ENCODE measurements around the gene APC2. TPM values are rescaled to one million over a fixed set of nuclear protein-coding genes. Genes with fewer than 3 reads are reported as not detected.

Gene APC2
- total RNA-seq, 1 experiment from 2014 or later: 0.68 TPM

GRCh38 chr19:1450735-1451731, 1.1 kb downstream of the APC2 start:
- no peaks in the 10 kb centered on the region for H4K20me1 ChIP-seq (ENCODE audit: control insufficient read depth, insufficient read depth, insufficient read length)
- no CpG with 5 or more reads among the region's 22 CpGs for WGBS (ENCODE audit: extremely low coverage, insufficient read length, low lambda C conversion rate)
- Mint-ChIP-seq H3K4me3 (peak overlapping the region; percentile 39 to 74), H3K4me1 (peaks cover 13 to 47% of the 10 kb centered on the region in 2 experiments), H3K27ac (peak overlapping the region in 2 of 3 experiments; percentile 29 to 58; a peak in 2 of 7 replicates), H3K9me3 (no peaks in the 10 kb centered on the region; a peak in 1 of 5 replicates), H3K36me3 (ENCODE audit: insufficient read depth in 1 of 3, low read depth in 3 of 3) (peaks cover 0 to 2% (median 0%) of the 10 kb centered on the region in 3 experiments; a peak in 1 of 7 replicates), H3K27me3 (ENCODE audit: low read depth) (peaks cover 92% of the 10 kb centered on the region)
- no peak overlapping the region for H2BK20ac ChIP-seq (ENCODE audit: low read depth, low read length, poor library complexity, severe bottlenecking)
- H3K79me1 ChIP-seq (ENCODE audit: insufficient read depth, low read depth, low read length, poor library complexity, severe bottlenecking): no peaks in the 10 kb centered on the region
- H3K23ac ChIP-seq (ENCODE audit: insufficient read length, low read depth, low read length): no peak overlapping the region
- no peaks in the 10 kb centered on the region; the same call in 1 of the 2 replicates for H3K4me1 ChIP-seq (ENCODE audit: insufficient read depth, low read length)
- no peak overlapping the region for H4K5ac ChIP-seq (ENCODE audit: insufficient read length, low read depth, low read length)
- H3T11ph ChIP-seq (ENCODE audit: low read length): no peak overlapping the region
- no peaks in the 10 kb centered on the region for H3K79me2 ChIP-seq (ENCODE audit: insufficient read depth, low read length)
- no peak overlapping the region for H3K14ac ChIP-seq (ENCODE audit: insufficient read depth, low read length)
- peaks cover 24% of the 10 kb centered on the region; the same call in 1 of the 2 replicates for H3K27me3 ChIP-seq (ENCODE audit: insufficient read depth, low read length)
- no peak overlapping the region for H2BK12ac ChIP-seq (ENCODE audit: insufficient read length, low read depth, low read length)
- no peak for TF ChIP-seq CTCF (conservative IDR thresholded peaks at IDR 0.05)
- no peak overlapping the region for H4K91ac ChIP-seq (ENCODE audit: insufficient read length, low read depth, low read length)
- no peak overlapping the region for H4K8ac ChIP-seq (replicated peaks; ENCODE audit: insufficient read length, low read depth, low read length)
- DNase-seq: no peak
- H2BK15ac ChIP-seq (ENCODE audit: low read depth, low read length): no peak overlapping the region
- no peak overlapping the region for H2BK120ac ChIP-seq (ENCODE audit: low read depth, low read length, poor library complexity, severe bottlenecking)
- H2BK5ac ChIP-seq (ENCODE audit: insufficient read length, low read length): no peak overlapping the region
- no peak overlapping the region for H2AK5ac ChIP-seq (ENCODE audit: insufficient read length, low read length)
- peaks cover 15% of the 10 kb centered on the region for H3K23me2 ChIP-seq (ENCODE audit: insufficient read length, low read depth, low read length, poor library complexity, severe bottlenecking)
- no peak overlapping the region for H3K4ac ChIP-seq (ENCODE audit: low read depth, low read length)
- H3K56ac ChIP-seq (ENCODE audit: insufficient read length, low read depth, low read length): no peak overlapping the region
- H3K27ac ChIP-seq (ENCODE audit: insufficient read length, low read depth, low read length): no peak overlapping the region
- H2AFZ ChIP-seq (ENCODE audit: low read length): no peak overlapping the region
- no peak overlapping the region for H3K4me2 ChIP-seq (ENCODE audit: insufficient read depth, insufficient read length, low read length)
- no peaks in the 10 kb centered on the region for H3K9me3 ChIP-seq (ENCODE audit: control insufficient read depth, low read depth, low read length)
- no peak overlapping the region for H3K9ac ChIP-seq (ENCODE audit: extremely low read depth, insufficient read length, low read length)
- no peak overlapping the region for H3K18ac ChIP-seq (ENCODE audit: insufficient read length, low read depth, low read length)
